Right lobe of liver (tissue), 6 donors: ENCODE results near the gene RB1. TPM values are rescaled to one million over a fixed set of nuclear protein-coding genes. Genes with fewer than 3 reads are reported as not detected.
A peak's percentile ranks its signal among the peaks of the same experiment; 100 is the strongest.

ENCODE experiments used
- ATAC-seq, 4 donors: fragments of 200-7000 bp; cut with Tn5 transposase; one replicate each; pipeline ENCODE4 v1.9.1; 2020; ENCODE audit warnings: mild to moderate bottlenecking in 4 of 4, moderate library complexity in 4 of 4
- DNase-seq, 3 donors: peaks; one replicate each; pipeline ENCODE4 v3.0.0-alpha.2; 2020
- H3K27ac ChIP-seq, 3 donors: fragments of 200-600 bp; one replicate each; pipeline ENCODE4 v1.8.0; 2022
- H3K27me3 ChIP-seq, 2 donors: fragments of 200-600 bp; one replicate each; pipeline ENCODE4 v1.8.0; 2022
- H3K36me3 ChIP-seq, 4 donors: fragments of 200-600 bp; sonication (generic) in 1 of 4; one replicate each; pipeline versions ENCODE4 v1.5.1 to v1.8.0; 2017 to 2022; ENCODE audit warnings: control low read depth in 1 of 4
- H3K4me1 ChIP-seq, 4 donors: fragments of 200-600 bp; sonication (generic) in 1 of 4; one replicate each; pipeline versions ENCODE4 v1.5.1 to v1.8.0; 2017 to 2022; ENCODE audit warnings: control low read depth in 1 of 4
- H3K4me3 ChIP-seq, 3 donors: fragments of 200-600 bp; one replicate each; pipeline ENCODE4 v1.8.0; 2022
- H3K9me3 ChIP-seq, 4 donors: fragments of 200-600 bp; sonication (generic) in 1 of 4; one replicate each; pipeline versions ENCODE4 v1.5.1 to v1.8.0; 2017 to 2022; ENCODE audit warnings: control low read depth in 1 of 4
- CTCF ChIP-seq, 4 donors: fragments of 200-600 bp in 3 of 4; fragments of 450-650 bp in 1 of 4; IDR thresholded peaks; one replicate each; pipeline versions ENCODE4 v1.5.1 to v1.8.0; 2016 to 2022; ENCODE audit warnings: antibody characterized with exemption in 4 of 4, mild to moderate bottlenecking in 2 of 4
- POLR2A ChIP-seq: fragments of 450-650 bp; IDR thresholded peaks from one replicate; pipeline ENCODE4 v1.6.1; 2017; ENCODE audit warnings: antibody characterized with exemption, mild to moderate bottlenecking
- WGBS: methylation state at CpG from one replicate; pipeline ENCODE4 v1.1.6; 2018; ENCODE audit warnings: low coverage, low lambda C conversion rate; ENCODE audit not compliant: insufficient coverage; ENCODE audit errors: missing lambda C conversion rate; 5-methylcytosine and 5-hydroxymethylcytosine counted together
- intact Hi-C, 2 donors: fragments of 100-400 bp; cut with DNase I; formaldehyde crosslinking; loops; one replicate each; pipeline versions ENCODE4 v1.11.2 to v1.14.1; 2022
- total RNA-seq, 6 experiments: library from RNA; depleted of rRNA in 2 of 6; stranded (reverse); fragments of >200 nt in 2 of 6; fragmentation: NEBNext Ultra II Directional in 3 of 6; extraction: Animal tissue kit (Norgen Biotek cat#: 25700) in 3 of 6; gene quantifications; one replicate each; pipeline versions ENCODE4 v1.1.0 to v1.2.4, GENCODE V29; 2016 to 2023
- donor health status: DM: no; HTN: yes; CAD: no.
- donor health status: DM: no; HTN: no; CAD: no.
- donor health status: DM: no; HTN: no; CAD: no.
- donor health status: DM: no; HTN: yes; CAD: no.
- donor health status: DM: no; HTN: yes; CAD: no.

The RB1 gene
- total RNA-seq, 6 experiments from 2014 or later = 6.2 to 19.4 (median 12.3) TPM

- no peak for TF ChIP-seq POLR2A
- no peak for TF ChIP-seq CTCF (IDR thresholded peaks at IDR 0.05)
- Histone ChIP-seq H3K27me3 (no peaks in the 10 kb centered on the region), H3K27ac (no peak overlapping the region), H3K4me3 (no peak overlapping the region), H3K4me1 (no peaks in the 10 kb centered on the region), H3K9me3 (no peaks in the 10 kb centered on the region), H3K36me3 (no peaks in the 10 kb centered on the region)
- intact Hi-C loops = no loop called here
- WGBS = 79% methylated on average over 7 of the region's 17 CpGs
- ATAC-seq (no peak), DNase-seq (no peak)
These were observed 12.6 kb downstream of the RB1 start for GRCh38 chr13:48315969-48316650.

GRCh38 chr13:48316826-48317510 is 13.4 kb downstream of the RB1 start:
- Histone ChIP-seq H3K9me3 (no peaks in the 10 kb centered on the region), H3K4me3 (no peak overlapping the region), H3K27me3 (no peaks in the 10 kb centered on the region), H3K36me3 (no peaks in the 10 kb centered on the region), H3K27ac (no peak overlapping the region), H3K4me1 (no peaks in the 10 kb centered on the region)
- TF ChIP-seq POLR2A = no peak
- TF ChIP-seq CTCF (IDR thresholded peaks at IDR 0.05) = no peak
- 83% methylated on average over 8 of the region's 43 CpGs for WGBS
- ATAC-seq = peak in 1 of 4 donors; percentile 10
- intact Hi-C loops = no loop called here
- DNase-seq = peak in 1 of 3 donors; percentile 16

- 52% methylated on average over 4 of the region's 41 CpGs for WGBS
- Histone ChIP-seq H3K36me3 (no peaks in the 10 kb centered on the region), H3K4me1 (no peaks in the 10 kb centered on the region), H3K4me3 (peak overlapping the region; percentile 9 to 33 (median 16)), H3K27me3 (no peaks in the 10 kb centered on the region), H3K27ac (peak overlapping the region in 1 of 3 donors; percentile 37), H3K9me3 (peaks cover 0 to 6% (median 1%) of the 10 kb centered on the region in 4 donors)
- ATAC-seq (peak; percentile 32 to 44 (median 40)), DNase-seq (peak in 1 of 3 donors; percentile 27)
- intact Hi-C loops = no loop called here
- TF ChIP-seq CTCF (IDR thresholded peaks at IDR 0.05) = no peak
- no peak for TF ChIP-seq POLR2A
These were observed 14.2 kb downstream of the RB1 start for GRCh38 chr13:48317511-48318376.

GRCh38 chr13:48318377-48318811 is 14.8 kb downstream of the RB1 start:
- no peaks in the 10 kb centered on the region for H3K27me3 ChIP-seq
- 49% methylated on average over 8 of the region's 28 CpGs for WGBS
- intact Hi-C loops = no loop called here
- TF ChIP-seq POLR2A (no peak), CTCF (IDR thresholded peaks at IDR 0.05) (no peak)
- H3K27ac ChIP-seq = peak overlapping the region in 1 of 3 donors; percentile 37
- peak in 1 of 3 donors; percentile 21 for DNase-seq
- ATAC-seq = peak; percentile 8 to 34 (median 20)
- peaks cover 0 to 6% (median 1%) of the 10 kb centered on the region in 4 donors for H3K9me3 ChIP-seq
- no peaks in the 10 kb centered on the region for H3K36me3 ChIP-seq
- peak overlapping the region; percentile 9 to 33 (median 16) for H3K4me3 ChIP-seq
- H3K4me1 ChIP-seq = no peaks in the 10 kb centered on the region
